Retinal pigment epithelial cell (primary cell): ENCODE measurements around the gene NKPD1.

ENCODE experiments used
- DNase-seq: peaks from one replicate; pipeline ENCODE4 v3.0.0-alpha.2; 2010; ENCODE audit warnings: low read depth
- H3K4me3 ChIP-seq: 2 replicates; pipeline ENCODE4 v1.5.1; 2011; ENCODE audit warnings: mild to moderate bottlenecking, low read length, control low read depth, moderate library complexity
- CTCF ChIP-seq: conservative IDR thresholded peaks from 2 replicates; pipeline ENCODE4 v1.5.1; 2011; ENCODE audit warnings: low read depth, low read length, control low read depth, inconsistent platforms

The NKPD1 gene

DNA sequence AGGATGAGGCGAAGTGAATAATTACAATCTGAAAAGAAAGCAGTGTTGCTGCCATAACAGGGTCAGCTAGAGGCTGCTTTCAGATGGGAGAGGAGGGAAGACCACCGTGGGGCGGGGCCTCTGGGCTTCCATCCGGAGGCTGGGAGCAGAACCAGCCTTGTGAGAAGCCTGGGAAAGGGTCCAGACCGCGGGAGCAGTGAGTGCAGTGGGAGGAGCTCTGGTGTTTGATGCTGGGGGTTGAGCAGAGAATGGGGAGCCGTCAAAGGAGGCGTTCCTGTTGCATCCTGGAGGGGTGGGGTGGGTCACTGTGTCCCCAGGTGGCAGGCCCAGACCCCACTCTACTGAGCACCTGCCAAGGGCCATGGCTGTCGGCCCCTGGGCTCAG is 18.1 kb downstream of the NKPD1 start:
- no peak for TF ChIP-seq CTCF
- DNase-seq, result no peak
- no peak overlapping the region for H3K4me3 ChIP-seq

- no peak overlapping the region for H3K4me3 ChIP-seq
- DNase-seq, result no peak
- no peak for TF ChIP-seq CTCF
Measured at GRCh38 chr19:45142016-45142725, 18.6 kb downstream of the NKPD1 start.

- TF ChIP-seq CTCF, result no peak
- no peak for DNase-seq
- H3K4me3 ChIP-seq, result no peak overlapping the region
Measured at GRCh38 chr19:45141203-45141900, 19.4 kb downstream of the NKPD1 start.

GRCh38 chr19:45140533-45140932 is 20.2 kb downstream of the NKPD1 start:
- H3K4me3 ChIP-seq, result no peak overlapping the region
- TF ChIP-seq CTCF, result no peak
- DNase-seq, result no peak

- TF ChIP-seq CTCF, result no peak
- no peak for DNase-seq
- H3K4me3 ChIP-seq, result no peak overlapping the region
Measured at GRCh38 chr19:45140144-45140503, 20.7 kb downstream of the NKPD1 start.

DNA sequence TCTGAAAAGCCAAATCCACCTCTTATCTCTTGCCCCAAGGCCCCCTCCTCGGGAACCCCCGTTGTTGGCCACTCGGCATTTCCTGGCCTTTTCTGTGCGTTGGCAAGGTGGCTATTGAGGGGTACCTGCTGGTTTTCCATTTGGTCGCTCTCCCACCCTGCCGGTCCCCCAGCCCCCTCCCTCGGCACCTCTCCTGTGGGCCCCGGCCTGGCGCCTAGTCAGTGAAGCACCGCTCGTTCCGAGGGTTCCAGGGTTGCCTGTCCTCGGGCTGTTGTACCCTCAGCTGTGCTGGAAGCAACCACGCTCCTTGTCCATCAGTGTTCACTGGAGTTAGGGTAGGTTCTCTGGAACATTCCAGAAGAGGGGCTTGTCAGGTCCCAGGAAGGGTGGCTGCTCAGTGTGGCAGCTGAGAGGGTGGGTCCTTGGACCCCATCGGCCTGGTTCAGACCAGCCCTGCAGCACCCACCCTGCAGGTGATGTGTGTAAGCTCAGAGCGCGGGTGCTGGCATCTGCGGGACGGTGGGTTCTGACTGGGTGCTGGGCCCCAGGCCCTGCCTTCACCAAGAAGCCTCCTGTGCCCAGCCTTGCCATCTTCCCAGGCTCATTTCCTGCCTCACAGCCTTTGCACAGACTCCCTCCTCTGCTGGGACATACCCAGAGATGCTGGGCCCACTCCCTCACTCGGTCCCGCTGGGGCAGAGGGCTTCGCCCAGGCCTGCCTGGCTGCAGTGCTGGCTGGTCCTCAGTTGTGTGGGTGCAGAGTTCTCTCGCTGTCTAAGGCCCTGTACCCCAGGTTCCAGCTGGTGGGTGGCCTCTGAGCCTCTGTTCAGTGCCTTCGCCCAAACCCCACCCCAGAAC is 21.3 kb downstream of the NKPD1 start:
- TF ChIP-seq CTCF, result no peak
- no peak for DNase-seq
- no peak overlapping the region for H3K4me3 ChIP-seq
